ENCODE data around the gene SCN4B.

Gene SCN4B

DNA sequence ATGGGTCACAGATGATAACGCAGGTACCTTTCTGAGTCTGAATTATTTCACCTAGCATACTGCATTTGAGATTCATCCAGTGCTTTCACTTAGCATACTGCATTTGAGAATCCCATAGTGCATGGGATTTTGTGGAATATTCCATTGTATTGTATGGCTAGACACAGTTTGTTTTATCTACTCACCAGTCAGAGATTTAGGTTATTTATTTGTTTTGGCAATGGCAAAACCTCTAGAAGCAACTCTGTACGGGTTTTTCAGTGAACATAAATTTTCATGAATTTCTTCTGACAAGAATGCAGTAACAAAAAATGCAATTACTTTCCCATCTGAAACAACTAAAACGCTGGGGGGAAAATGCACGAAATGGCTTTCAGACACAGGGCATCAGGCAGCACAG is 24.3 kb downstream of the SCN4B start:
- no peak for DNase-seq

- peak; percentile 25 for DNase-seq
Observed at GRCh38 chr11:118126082-118126838, 26.4 kb downstream of the SCN4B start.

GRCh38 chr11:118124929-118125535 is 27.6 kb downstream of the SCN4B start:
- no peak for DNase-seq

- DNase-seq = no peak
Observed at GRCh38 chr11:118120793-118121192, 31.8 kb downstream of the SCN4B start.

GRCh38 chr11:118117790-118118601 is 34.6 kb downstream of the SCN4B start:
- no peak for DNase-seq

DNA sequence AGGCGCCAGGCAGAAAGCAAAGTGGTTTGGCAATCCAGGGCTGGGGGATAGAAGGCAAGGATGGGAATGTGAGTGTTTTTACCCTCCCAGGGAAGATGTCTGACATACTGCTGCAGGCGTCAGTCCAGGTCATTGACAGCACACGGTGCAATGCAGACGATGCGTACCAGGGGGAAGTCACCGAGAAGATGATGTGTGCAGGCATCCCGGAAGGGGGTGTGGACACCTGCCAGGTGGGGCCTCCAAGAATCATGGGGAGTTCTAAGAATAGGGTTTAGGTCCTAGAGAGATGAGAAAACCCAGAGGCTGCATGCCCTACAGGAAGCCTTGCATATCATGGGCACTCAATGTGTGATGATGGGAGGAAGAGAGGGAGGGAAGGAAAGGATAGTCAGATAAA is 37.6 kb downstream of the SCN4B start:
- DNase-seq = no peak

DNA sequence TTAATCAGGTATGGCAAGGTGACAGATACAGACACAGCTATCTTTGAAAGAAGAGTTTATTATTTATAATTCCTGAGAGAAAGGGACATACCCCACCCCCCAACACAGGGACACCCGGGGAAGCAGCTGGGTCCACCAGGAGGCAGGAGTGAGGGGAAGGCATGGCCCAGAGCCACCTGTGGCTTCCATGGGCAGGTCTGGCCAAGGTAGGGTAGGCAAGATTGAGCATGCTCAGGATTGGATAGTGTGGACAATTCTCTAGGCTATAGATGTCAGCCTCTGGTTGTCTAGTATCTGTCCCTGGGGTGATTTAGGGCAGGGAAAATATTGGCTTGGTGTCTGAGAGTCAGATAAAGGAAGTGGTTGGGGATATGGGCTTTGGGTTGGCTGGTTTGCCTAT is 38.4 kb downstream of the SCN4B start:
- peak; percentile 31 for DNase-seq

GRCh38 chr11:118112711-118113430 is 39.8 kb downstream of the SCN4B start:
- DNase-seq = no peak

DNA sequence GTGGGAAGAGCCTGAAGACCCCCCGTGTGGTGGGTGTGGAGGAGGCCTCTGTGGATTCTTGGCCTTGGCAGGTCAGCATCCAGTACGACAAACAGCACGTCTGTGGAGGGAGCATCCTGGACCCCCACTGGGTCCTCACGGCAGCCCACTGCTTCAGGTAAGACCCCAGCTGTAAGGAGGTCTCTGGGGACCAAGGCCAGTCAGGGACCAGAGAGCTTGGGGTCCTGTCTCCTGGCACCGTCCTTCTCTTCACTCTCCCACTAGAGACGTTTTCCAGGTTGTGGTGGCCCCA is 40.9 kb downstream of the SCN4B start:
- DNase-seq = no peak

- no peak for DNase-seq
Observed at GRCh38 chr11:118111019-118111743, 41.4 kb downstream of the SCN4B start.

DNA sequence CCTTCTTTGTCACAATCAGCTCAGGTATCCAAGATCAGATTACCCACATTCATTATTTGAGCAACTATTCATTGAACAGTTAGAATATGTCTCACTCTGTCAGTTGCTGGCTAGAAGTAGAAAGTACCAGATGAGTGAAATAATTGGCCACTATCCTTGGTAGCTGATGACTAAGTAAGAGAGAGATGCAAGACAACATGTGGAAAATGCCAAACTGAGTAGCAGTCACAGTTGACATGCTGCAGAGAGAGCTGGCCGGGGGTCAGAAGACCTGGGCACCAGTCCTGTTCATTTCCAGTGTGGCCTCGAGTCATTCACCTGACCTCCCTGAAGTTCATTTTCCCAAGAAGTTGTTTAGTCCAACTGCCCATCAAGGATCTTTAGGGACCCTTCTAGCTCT is 43.4 kb downstream of the SCN4B start:
- DNase-seq = no peak

- no peak for DNase-seq
Observed at GRCh38 chr11:118108513-118108912, 44.1 kb downstream of the SCN4B start.

- DNase-seq = no peak
Observed at GRCh38 chr11:118106789-118107335, 45.8 kb downstream of the SCN4B start.

DNA sequence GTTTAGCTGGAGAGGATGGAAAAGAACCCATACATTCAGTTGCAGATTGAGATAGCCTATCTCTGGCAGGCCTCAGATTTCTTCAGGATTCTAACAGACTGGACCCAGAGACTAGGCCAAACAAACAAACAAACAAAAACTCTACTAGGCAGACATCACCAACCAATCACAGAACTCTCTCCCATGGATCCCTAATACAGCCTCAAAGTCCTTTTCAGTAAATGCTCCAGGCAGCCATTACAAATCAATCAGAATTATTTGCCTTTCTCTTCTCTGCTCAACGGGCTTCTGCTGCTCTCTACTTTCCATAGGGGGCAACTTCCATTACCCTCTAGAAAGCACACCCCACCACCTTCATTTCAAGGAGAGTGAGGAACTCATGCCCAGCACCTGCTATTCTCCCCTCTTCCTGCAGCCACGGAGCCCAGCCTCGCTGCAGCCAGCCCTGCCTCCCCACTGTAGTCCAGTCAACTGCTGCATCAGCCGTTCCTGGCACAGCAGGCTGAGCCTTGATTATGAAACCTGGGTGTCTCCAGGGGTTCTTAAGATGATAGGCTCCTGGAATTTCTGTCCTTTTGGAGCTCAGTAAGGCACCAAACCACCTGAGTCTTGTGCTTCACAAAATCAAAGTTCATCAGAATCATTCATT is 46.8 kb downstream of the SCN4B start:
- no peak for DNase-seq

- no peak for DNase-seq
Observed at GRCh38 chr11:118104491-118104890, 48.1 kb downstream of the SCN4B start.

DNA sequence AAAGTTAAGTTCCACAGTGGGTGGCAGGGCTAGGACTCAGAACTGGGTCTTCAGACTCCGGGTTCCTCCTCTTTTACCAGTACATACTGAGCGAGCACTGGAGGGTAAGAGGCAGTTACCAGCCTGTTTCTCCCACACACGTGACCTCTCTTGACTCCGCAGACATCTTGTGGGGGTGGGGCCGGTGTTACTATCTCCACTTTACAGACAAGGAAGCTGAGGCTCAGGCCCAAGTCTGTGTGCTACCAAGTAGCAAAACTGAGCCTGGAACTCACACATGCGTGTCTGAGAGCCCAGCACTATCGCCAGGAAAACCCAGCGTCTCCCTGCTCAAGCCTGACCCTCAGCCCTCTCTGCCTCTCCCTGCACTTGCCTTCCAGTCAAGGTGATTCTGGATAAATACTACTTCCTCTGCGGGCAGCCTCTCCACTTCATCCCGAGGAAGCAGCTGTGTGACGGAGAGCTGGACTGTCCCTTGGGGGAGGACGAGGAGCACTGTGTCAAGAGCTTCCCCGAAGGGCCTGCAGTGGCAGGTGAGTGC is 49.8 kb downstream of the SCN4B start:
- DNase-seq = peak; percentile 93

DNA sequence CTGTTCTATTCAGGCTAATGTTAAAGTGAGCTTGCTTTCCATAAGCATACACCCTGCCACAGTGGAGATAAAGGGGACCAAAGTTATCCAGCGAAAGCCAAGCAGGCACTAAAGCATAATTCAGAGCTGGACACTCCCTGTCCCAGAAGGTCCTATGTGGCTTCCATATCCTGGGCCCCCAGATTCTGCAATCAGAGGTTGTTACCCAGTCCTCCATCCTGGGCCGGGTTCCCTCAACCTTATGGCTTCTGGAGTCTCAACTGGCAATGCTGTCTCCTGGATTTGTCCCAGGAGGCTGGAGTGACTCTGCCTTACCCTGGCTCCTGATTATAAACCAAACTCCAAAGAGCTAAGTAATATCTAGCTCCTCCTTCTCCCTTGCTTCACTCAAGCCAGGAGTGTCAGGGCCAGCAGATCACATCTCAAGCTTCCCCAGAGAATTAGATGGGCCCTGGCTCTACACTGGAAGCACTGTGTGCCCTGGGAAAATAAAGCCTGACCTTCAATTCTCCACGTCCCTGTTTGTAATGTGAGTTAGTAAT is 51.9 kb downstream of the SCN4B start:
- no peak for DNase-seq

DNA sequence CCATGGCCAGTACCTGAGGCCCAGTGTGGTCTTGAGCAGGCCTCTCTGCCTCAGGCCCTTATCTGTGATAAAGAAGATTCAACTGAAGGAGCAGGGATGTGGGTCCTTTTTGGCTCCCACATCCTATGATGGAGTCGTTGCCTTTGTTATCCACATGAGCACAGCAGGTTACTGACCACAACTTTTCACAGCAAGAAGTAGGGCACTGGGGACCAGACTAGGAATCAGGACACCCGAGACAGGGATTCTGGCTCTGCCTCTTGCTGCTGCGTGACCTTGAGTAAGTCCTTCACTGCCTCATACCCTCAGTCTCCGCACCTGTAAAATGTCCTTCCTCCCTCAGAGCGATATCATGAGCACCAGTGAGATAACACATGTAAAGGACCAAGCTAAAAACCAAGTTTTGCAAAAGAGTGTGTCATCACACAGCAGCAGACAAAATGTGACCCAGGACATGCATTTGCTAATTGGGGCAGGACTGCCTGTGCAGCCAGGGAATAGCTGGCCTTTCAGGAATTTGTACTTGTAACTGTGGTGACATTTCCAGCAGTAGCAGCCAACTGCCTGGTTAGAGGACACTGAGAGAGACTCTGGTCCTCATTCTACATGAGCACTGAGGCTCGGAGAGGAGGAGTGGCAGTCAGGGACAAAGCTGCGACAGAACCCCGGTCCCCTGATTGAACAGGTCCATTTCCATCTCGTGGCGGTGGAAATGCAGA is 52.6 kb downstream of the SCN4B start:
- DNase-seq = peak; percentile 52

DNA sequence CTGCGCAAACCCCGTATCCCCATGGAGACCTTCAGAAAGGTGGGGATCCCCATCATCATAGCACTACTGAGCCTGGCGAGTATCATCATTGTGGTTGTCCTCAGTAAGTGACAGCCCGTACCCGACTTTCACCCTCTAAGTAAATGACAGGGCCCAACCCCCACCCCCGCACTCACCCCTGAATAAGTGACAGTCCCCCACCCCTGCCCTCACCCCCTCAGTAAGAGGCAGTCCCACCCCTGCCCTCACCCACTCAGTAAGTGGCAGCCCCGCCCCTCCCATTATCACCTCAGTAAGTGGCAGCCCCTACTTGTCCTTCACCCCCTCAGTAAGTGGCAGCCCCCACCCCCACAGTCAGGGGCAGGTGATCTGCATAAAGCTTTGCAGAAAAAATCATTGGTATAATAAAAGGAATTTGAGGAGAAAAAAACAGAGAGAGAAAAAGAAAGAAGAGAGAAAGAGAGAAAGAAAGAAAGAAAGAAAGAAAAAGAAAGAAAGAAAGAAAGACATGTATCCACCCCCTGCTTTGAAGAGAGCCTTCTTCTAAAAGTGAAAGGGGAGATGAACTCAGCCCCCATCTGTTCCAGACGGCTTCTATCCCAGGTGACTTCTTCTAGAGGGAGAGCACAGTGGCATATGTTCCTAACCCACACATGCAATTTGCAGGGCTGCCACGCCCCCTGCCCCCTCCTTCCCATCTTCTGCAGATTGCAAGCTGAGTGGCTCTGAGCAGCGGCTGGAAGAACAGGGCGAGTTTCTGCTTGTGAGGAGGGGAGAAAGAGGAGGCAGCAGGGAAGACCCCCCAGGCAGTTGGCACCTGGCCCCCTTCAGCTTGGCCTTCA is 53.4 kb downstream of the SCN4B start:
- peak; percentile 52 for DNase-seq

DNA sequence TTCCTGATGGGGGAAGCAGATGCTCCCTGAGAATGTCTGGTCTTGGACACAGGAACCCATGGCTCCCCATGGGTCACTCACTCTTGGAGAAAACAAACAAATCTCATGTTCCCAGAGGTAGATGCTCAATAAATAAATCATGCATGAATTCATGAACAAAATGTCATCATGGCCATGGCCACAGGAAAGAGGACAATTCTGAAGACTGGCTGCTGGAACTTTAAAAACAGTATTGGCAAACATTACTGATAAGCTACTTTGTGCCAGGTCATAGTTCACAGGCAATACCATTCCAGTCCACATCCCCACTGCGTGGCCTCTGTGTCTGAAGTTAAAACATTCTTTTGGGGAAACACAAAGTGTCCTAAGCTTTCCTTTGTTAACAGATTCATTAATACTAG is 56.7 kb downstream of the SCN4B start:
- no peak for DNase-seq

Measured in OCI-M1 (cell line).